WTC11 (cell line): ENCODE measurements around the gene SFI1.

ENCODE experiments used
- CBFB ChIP-seq: sonication (generic); formaldehyde crosslinking; IDR thresholded peaks from 2 replicates; pipeline ENCODE4 v1.8.1; 2022; ENCODE audit warnings: mild to moderate bottlenecking, low read depth, missing genetic modification reagents
- TEAD1 ChIP-seq: sonication (generic); formaldehyde crosslinking; IDR thresholded peaks from 2 replicates; pipeline ENCODE4 v1.8.0; 2022; ENCODE audit warnings: mild to moderate bottlenecking, missing genetic modification reagents
- TF ChIP-seq, protein P1 (sequence below): sonication (generic); formaldehyde crosslinking; conservative IDR thresholded peaks from 2 replicates; pipeline ENCODE4 v1.8.1; 2022; ENCODE audit warnings: mild to moderate bottlenecking, missing genetic modification reagents
- TF ChIP-seq, protein P2 (sequence below): fragments of 200-600 bp; IDR thresholded peaks from 2 replicates; pipeline ENCODE4 v1.8.0; 2022; ENCODE audit warnings: antibody characterized with exemption
- TF ChIP-seq, protein P3 (sequence below): sonication (generic); formaldehyde crosslinking; IDR thresholded peaks from 2 replicates; pipeline ENCODE4 v1.8.1; 2022; ENCODE audit warnings: low read depth, missing genetic modification reagents, borderline replicate concordance

DNA sequence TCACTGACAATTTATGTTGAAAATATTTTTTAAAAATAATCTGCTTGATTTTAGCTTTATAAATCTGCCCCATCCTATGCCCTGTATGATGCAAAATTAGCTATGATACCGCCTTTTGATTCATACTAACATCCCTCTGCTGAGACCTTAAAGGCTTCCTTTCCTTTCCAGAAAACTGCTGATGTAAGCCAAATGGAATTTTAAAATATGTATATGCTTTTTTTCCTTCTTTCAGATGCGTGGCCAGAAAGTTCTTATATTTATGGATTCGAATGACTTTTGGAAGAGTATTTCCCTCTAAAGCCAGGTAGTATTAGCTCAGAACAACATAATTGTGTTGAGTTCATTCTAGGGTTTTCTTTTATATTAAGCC, 34.5 kb downstream of the SFI1 start:
- TF ChIP-seq CBFB (CRISPR knock-in tag) (no peak), TEAD1 (no peak)
- TF ChIP-seq, protein P1, sequence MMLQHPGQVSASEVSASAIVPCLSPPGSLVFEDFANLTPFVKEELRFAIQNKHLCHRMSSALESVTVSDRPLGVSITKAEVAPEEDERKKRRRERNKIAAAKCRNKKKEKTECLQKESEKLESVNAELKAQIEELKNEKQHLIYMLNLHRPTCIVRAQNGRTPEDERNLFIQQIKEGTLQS (CRISPR knock-in tag), result no peak
- TF ChIP-seq, protein P2, sequence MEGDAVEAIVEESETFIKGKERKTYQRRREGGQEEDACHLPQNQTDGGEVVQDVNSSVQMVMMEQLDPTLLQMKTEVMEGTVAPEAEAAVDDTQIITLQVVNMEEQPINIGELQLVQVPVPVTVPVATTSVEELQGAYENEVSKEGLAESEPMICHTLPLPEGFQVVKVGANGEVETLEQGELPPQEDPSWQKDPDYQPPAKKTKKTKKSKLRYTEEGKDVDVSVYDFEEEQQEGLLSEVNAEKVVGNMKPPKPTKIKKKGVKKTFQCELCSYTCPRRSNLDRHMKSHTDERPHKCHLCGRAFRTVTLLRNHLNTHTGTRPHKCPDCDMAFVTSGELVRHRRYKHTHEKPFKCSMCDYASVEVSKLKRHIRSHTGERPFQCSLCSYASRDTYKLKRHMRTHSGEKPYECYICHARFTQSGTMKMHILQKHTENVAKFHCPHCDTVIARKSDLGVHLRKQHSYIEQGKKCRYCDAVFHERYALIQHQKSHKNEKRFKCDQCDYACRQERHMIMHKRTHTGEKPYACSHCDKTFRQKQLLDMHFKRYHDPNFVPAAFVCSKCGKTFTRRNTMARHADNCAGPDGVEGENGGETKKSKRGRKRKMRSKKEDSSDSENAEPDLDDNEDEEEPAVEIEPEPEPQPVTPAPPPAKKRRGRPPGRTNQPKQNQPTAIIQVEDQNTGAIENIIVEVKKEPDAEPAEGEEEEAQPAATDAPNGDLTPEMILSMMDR, result no peak
- TF ChIP-seq, protein P3, sequence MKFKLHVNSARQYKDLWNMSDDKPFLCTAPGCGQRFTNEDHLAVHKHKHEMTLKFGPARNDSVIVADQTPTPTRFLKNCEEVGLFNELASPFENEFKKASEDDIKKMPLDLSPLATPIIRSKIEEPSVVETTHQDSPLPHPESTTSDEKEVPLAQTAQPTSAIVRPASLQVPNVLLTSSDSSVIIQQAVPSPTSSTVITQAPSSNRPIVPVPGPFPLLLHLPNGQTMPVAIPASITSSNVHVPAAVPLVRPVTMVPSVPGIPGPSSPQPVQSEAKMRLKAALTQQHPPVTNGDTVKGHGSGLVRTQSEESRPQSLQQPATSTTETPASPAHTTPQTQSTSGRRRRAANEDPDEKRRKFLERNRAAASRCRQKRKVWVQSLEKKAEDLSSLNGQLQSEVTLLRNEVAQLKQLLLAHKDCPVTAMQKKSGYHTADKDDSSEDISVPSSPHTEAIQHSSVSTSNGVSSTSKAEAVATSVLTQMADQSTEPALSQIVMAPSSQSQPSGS (CRISPR knock-in tag), result no peak
